ENCODE results near the gene SMIM22. TPM values are rescaled to one million over a fixed set of nuclear protein-coding genes. Genes with fewer than 3 reads are reported as not detected.
"Not testable (repeated sequence)": the region's sequence is repeated elsewhere in the genome, so short reads cannot be mapped to it uniquely, and the experiment has no call there.

SMIM22 gene
- total RNA-seq, 1 donor from 2014 or later: not detected

- FAIRE-seq (no peak), DNase-seq (ENCODE audit: low spot score in 2 of 2) (peak; percentile 94)
These were observed 26.4 kb upstream of the SMIM22 start for GRCh38 chr16:4768549-4769305.

- no peak for DNase-seq (ENCODE audit: low spot score in 2 of 2)
- no peak for FAIRE-seq
These were observed 25.9 kb upstream of the SMIM22 start for GRCh38 chr16:4769306-4769638.

GRCh38 chr16:4771646-4772045 is 23.5 kb upstream of the SMIM22 start:
- no peak for FAIRE-seq
- no peak for DNase-seq (ENCODE audit: low spot score in 2 of 2)

GRCh38 chr16:4772351-4772750 is 22.8 kb upstream of the SMIM22 start:
- FAIRE-seq (no peak), DNase-seq (ENCODE audit: low spot score in 2 of 2) (no peak)

GRCh38 chr16:4775005-4775404 is 20.2 kb upstream of the SMIM22 start:
- DNase-seq (ENCODE audit: low spot score in 2 of 2): peak in 1 of 2 donors; percentile 39
- no peak for FAIRE-seq

- FAIRE-seq (no peak), DNase-seq (ENCODE audit: low spot score in 2 of 2) (no peak)
These were observed 18.9 kb upstream of the SMIM22 start for GRCh38 chr16:4776141-4776705.

- no peak for DNase-seq (ENCODE audit: low spot score in 2 of 2)
- no peak for FAIRE-seq
These were observed 17.7 kb upstream of the SMIM22 start for GRCh38 chr16:4777339-4778049.

- no peak for FAIRE-seq
- no peak for DNase-seq (ENCODE audit: low spot score in 2 of 2)
These were observed 17.1 kb upstream of the SMIM22 start for GRCh38 chr16:4778050-4778392.

GRCh38 chr16:4780235-4780634 is 14.9 kb upstream of the SMIM22 start:
- no peak for DNase-seq (ENCODE audit: low spot score in 2 of 2)
- FAIRE-seq: no peak

GRCh38 chr16:4783251-4783950 is 11.8 kb upstream of the SMIM22 start:
- no peak for FAIRE-seq
- no peak for DNase-seq (ENCODE audit: low spot score in 2 of 2)

- FAIRE-seq: no peak
- no peak for DNase-seq (ENCODE audit: low spot score in 2 of 2)
These were observed 11.2 kb upstream of the SMIM22 start for GRCh38 chr16:4783951-4784336.

GRCh38 chr16:4784444-4784987 is 10.7 kb upstream of the SMIM22 start:
- FAIRE-seq; DNase-seq (ENCODE audit: low spot score in 2 of 2): not testable (repeated sequence)

GRCh38 chr16:4785758-4786433 is 9.3 kb upstream of the SMIM22 start:
- FAIRE-seq: no peak

GRCh38 chr16:4787068-4787467 is 8.1 kb upstream of the SMIM22 start:
- FAIRE-seq (no peak), DNase-seq (ENCODE audit: low spot score in 2 of 2) (no peak)

More at GRCh38 chr16:4785758-4786433, 9.3 kb upstream of the SMIM22 start:
- no peak for DNase-seq (ENCODE audit: low spot score in 2 of 2)

GRCh38 chr16:4787627-4788482 is 7.3 kb upstream of the SMIM22 start, which contains the start of gene SEPTIN12:
TSS of gene SEPTIN12 (minus strand) at chr16:4788345. CDS start at chr16:4787645, 700 bp downstream.
- FAIRE-seq: no peak
- no peak for DNase-seq (ENCODE audit: low spot score in 2 of 2)

- DNase-seq (ENCODE audit: low spot score in 2 of 2) (no peak), FAIRE-seq (no peak)
These were observed 6.7 kb upstream of the SMIM22 start for GRCh38 chr16:4788489-4788889.

- FAIRE-seq: no peak
- DNase-seq (ENCODE audit: low spot score in 2 of 2): no peak
These were observed 6.3 kb upstream of the SMIM22 start for GRCh38 chr16:4788910-4789309.

GRCh38 chr16:4790261-4790660 is 4.9 kb upstream of the SMIM22 start:
- DNase-seq (ENCODE audit: low spot score in 2 of 2): no peak

GRCh38 chr16:4790871-4791270 is 4.3 kb upstream of the SMIM22 start:
- FAIRE-seq: no peak
- no peak for DNase-seq (ENCODE audit: low spot score in 2 of 2)

More at GRCh38 chr16:4790261-4790660, 4.9 kb upstream of the SMIM22 start:
- FAIRE-seq: no peak

Data from frontal cortex (tissue), 4 donors.